Tibial nerve (tissue), 4 donors: ENCODE data around the gene PRKCE. TPM values are rescaled to one million over a fixed set of nuclear protein-coding genes. Genes with fewer than 3 reads are reported as not detected.

ENCODE experiments used
- DNase-seq, 2 donors: peaks; one replicate each; pipeline ENCODE4 v3.0.0-alpha.2; 2019; ENCODE audit warnings: low spot score in 2 of 2
- H3K27ac ChIP-seq, 4 donors: fragments of 200-600 bp; sonication (generic) in 3 of 4; one replicate each; pipeline ENCODE4 v1.5.1; 2017 to 2019; ENCODE audit warnings: mild to moderate bottlenecking in 1 of 4
- H3K27me3 ChIP-seq, 2 donors: fragments of 200-600 bp; sonication (generic) in 1 of 2; one replicate each; pipeline versions ENCODE4 v1.5.1 to v1.6.0; 2017 to 2019
- H3K36me3 ChIP-seq, 3 donors: fragments of 200-600 bp; sonication (generic); one replicate each; pipeline ENCODE4 v1.5.1; 2018 to 2019
- H3K4me1 ChIP-seq, 4 donors: fragments of 200-600 bp; sonication (generic) in 3 of 4; one replicate each; pipeline ENCODE4 v1.5.1; 2017 to 2019
- H3K4me3 ChIP-seq, 4 donors: fragments of 200-600 bp; sonication (generic) in 3 of 4; one replicate each; pipeline ENCODE4 v1.5.1; 2017 to 2019; ENCODE audit warnings: mild to moderate bottlenecking in 1 of 4, moderate library complexity in 1 of 4
- H3K9me3 ChIP-seq, 4 donors: fragments of 200-600 bp; sonication (generic) in 3 of 4; one replicate each; pipeline ENCODE4 v1.5.1; 2017 to 2019
- EP300 ChIP-seq, 2 donors: sonication (generic); formaldehyde crosslinking; IDR thresholded peaks; one replicate each; pipeline ENCODE4 v1.6.1; 2017; ENCODE audit warnings: antibody characterized with exemption in 2 of 2, mild to moderate bottlenecking in 1 of 2
- POLR2A ChIP-seq, 2 donors: fragments of 450-650 bp; IDR thresholded peaks; one replicate each; pipeline ENCODE4 v1.6.1; 2017; ENCODE audit warnings: antibody characterized with exemption in 2 of 2, mild to moderate bottlenecking in 2 of 2, moderate library complexity in 2 of 2
- WGBS, 2 donors: methylation state at CpG; one replicate each; pipeline ENCODE4 v1.1.5; 2018; 5-methylcytosine and 5-hydroxymethylcytosine counted together
- total RNA-seq, 4 donors: library from RNA; depleted of rRNA; stranded (reverse); fragments of >200 nt; gene quantifications; one replicate each; pipeline ENCODE4 v1.1.0, GENCODE V29; 2016
- TF ChIP-seq, protein P1 (sequence below), 5 experiments: fragments of 200-600 bp in 3 of 5; fragments of 450-650 bp in 2 of 5; sonication (generic) in 3 of 5; IDR thresholded peaks; one replicate each; pipeline ENCODE4 v1.5.1; 2016 to 2019; ENCODE audit warnings: antibody characterized with exemption in 5 of 5, mild to moderate bottlenecking in 3 of 5, moderate library complexity in 2 of 5

PRKCE gene
- total RNA-seq, 4 donors from 2014 or later: 14.4 to 22.4 (median 17.9) TPM

DNA sequence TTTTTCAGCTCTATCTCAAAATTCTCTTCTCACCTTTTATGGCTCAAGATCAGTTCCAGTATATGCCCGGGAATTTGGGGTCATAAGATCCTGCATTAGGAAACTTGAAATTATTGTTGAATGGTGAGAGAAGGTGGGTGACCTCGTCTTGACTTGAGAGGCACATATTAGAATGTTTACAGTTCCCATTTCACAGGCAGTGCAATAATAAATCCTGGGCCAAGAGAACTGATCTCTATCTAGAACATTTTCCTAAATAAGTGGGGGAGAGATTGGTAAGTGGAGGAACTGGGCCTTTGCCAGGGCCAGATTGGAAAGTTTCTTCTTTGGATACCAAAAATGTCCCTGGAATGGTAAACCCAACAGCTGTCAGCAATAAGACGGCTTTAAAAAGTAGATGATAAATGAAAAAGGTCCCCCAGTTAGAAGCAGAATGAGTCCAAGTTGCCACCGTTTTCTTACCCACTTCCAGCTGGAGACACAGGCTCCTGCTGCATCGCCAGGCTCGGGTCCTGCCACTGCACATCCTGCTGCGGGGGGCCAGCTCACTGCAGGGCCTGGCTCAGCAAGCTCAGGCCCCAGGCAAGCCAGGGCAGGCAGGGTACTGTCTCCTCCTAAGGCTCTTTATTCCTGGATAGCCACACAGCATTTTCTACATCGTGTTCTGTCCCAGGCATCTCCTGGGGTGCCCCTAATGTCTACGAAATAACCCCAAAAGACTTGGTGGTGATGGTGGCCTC, 519.3 kb downstream of the PRKCE start:
- TF ChIP-seq POLR2A (IDR thresholded peaks at IDR 0.05) (no peak), EP300 (IDR thresholded peaks at IDR 0.05) (no peak)
- TF ChIP-seq, protein P1, sequence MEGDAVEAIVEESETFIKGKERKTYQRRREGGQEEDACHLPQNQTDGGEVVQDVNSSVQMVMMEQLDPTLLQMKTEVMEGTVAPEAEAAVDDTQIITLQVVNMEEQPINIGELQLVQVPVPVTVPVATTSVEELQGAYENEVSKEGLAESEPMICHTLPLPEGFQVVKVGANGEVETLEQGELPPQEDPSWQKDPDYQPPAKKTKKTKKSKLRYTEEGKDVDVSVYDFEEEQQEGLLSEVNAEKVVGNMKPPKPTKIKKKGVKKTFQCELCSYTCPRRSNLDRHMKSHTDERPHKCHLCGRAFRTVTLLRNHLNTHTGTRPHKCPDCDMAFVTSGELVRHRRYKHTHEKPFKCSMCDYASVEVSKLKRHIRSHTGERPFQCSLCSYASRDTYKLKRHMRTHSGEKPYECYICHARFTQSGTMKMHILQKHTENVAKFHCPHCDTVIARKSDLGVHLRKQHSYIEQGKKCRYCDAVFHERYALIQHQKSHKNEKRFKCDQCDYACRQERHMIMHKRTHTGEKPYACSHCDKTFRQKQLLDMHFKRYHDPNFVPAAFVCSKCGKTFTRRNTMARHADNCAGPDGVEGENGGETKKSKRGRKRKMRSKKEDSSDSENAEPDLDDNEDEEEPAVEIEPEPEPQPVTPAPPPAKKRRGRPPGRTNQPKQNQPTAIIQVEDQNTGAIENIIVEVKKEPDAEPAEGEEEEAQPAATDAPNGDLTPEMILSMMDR (IDR thresholded peaks at IDR 0.05): no peak
- Histone ChIP-seq H3K36me3 (peaks cover 0 to 10% (median 0%) of the 10 kb centered on the region in 3 donors), H3K27me3 (no peaks in the 10 kb centered on the region), H3K9me3 (no peaks in the 10 kb centered on the region), H3K4me3 (no peak overlapping the region), H3K4me1 (peaks cover 0 to 28% (median 0%) of the 10 kb centered on the region in 4 donors), H3K27ac (no peak overlapping the region)
- WGBS, 2 donors: 67 to 72% methylated on average over 9 of the region's 9 CpGs
- DNase-seq: no peak

DNA sequence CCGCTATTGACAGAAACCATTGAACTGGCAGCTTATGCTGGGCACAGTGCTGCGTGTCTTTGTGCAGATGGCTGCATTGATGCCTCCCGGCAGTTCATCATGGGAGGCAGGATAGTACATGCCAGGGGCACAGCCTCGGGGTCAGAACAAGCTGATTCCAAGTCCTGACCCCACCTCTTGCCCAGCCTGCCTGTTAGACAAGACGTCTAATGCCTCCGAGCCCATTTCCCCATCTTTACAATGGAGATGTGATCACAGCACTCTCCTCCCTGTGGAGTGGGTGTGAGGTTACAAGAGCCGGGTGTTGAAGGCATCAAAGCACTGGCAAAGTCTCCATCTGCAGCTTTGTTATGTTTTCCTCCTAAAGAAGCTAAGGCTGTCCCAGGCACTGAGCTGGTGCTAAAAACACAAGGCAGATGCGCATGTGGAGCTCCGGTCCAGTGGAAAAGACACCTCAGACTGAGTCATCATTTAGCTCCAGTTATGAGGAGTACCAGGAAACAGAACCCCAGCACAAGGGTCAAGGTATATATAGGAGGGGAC, 520.0 kb downstream of the PRKCE start:
- no peak overlapping the region for H3K27ac ChIP-seq
- 77 to 80% methylated on average over 7 to 9 of the region's 9 CpGs for WGBS, 2 donors
- DNase-seq: no peak

DNA sequence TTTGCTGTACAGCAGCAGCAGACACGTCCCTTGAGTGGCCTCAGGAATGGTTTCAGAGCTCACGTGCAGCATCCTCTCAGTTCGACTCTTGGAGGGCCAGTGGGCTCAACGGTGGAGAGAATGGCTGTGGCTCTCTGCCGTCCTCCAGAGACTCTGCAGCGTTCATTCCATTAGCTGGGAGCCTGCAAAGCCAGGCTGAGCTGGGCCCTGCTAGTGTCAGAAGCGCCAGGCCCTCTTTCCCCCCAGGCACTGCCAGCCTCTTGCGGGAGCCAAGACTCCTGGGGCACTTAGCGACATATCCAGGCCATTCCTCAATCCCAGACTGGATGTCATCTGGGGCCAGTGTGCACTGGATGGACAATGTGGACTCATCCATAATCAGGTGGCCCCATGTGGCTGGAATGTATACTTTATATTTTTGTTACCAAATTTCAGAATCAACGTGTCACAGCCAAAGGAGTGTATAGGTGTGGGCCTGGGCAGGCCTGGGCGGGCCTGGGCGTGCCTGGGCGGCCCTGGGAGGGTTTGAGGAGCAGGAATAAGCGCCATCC, 520.6 kb downstream of the PRKCE start:
- no peak for DNase-seq
- Histone ChIP-seq H3K27me3 (no peaks in the 10 kb centered on the region), H3K27ac (no peak overlapping the region), H3K36me3 (peaks cover 0 to 10% (median 0%) of the 10 kb centered on the region in 3 donors), H3K9me3 (no peaks in the 10 kb centered on the region), H3K4me1 (peaks cover 0 to 28% (median 0%) of the 10 kb centered on the region in 4 donors), H3K4me3 (no peak overlapping the region)
- 86 to 93% methylated on average over 14 of the region's 14 CpGs for WGBS, 2 donors
- TF ChIP-seq, protein P1 (IDR thresholded peaks at IDR 0.05): no peak
- TF ChIP-seq POLR2A (IDR thresholded peaks at IDR 0.05) (no peak), EP300 (IDR thresholded peaks at IDR 0.05) (no peak)

More for the DNA sequence above, 520.0 kb downstream of the PRKCE start:
- no peaks in the 10 kb centered on the region for H3K9me3 ChIP-seq
- H3K4me1 ChIP-seq: peaks cover 0 to 28% (median 0%) of the 10 kb centered on the region in 4 donors
- H3K4me3 ChIP-seq: no peak overlapping the region
- H3K27me3 ChIP-seq: no peaks in the 10 kb centered on the region
- TF ChIP-seq, protein P1 (IDR thresholded peaks at IDR 0.05): no peak
- no peak for TF ChIP-seq POLR2A (IDR thresholded peaks at IDR 0.05)
- no peak for TF ChIP-seq EP300 (IDR thresholded peaks at IDR 0.05)
- peaks cover 0 to 10% (median 0%) of the 10 kb centered on the region in 3 donors for H3K36me3 ChIP-seq

DNA sequence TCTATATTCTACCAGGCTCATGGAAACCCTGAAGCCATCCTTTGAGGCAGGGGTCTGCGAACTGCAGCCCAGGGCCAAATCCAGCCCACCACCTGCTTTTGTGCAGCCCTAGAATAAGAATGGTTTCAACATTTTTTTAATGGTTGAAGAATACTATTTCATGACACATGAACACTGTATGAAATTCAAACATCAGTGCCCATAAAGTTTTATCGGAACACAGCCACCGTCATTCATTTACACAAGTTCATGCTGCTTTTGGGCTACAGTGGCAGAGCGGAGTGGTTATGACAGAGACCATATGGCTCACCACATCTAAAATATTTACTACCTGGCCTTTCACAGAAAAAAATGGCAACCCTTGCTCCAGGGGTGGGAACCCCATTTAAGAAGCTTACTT, 521.6 kb downstream of the PRKCE start:
- Histone ChIP-seq H3K27me3 (no peaks in the 10 kb centered on the region), H3K27ac (no peak overlapping the region), H3K4me3 (no peak overlapping the region), H3K36me3 (peaks cover 0 to 10% (median 0%) of the 10 kb centered on the region in 3 donors), H3K4me1 (peaks cover 0 to 28% (median 0%) of the 10 kb centered on the region in 4 donors), H3K9me3 (no peaks in the 10 kb centered on the region)
- 97 to 98% methylated on average over 4 of the region's 4 CpGs for WGBS, 2 donors
- TF ChIP-seq, protein P1 (IDR thresholded peaks at IDR 0.05): no peak
- TF ChIP-seq POLR2A (IDR thresholded peaks at IDR 0.05): no peak
- no peak for DNase-seq
